Measurements from ENCODE around the gene NIPBL. TPM values are rescaled to one million over a fixed set of nuclear protein-coding genes. Genes with fewer than 3 reads are reported as not detected.

NIPBL gene
- total RNA-seq, 1 experiment from 2014 or later: 45.1 TPM

DNA sequence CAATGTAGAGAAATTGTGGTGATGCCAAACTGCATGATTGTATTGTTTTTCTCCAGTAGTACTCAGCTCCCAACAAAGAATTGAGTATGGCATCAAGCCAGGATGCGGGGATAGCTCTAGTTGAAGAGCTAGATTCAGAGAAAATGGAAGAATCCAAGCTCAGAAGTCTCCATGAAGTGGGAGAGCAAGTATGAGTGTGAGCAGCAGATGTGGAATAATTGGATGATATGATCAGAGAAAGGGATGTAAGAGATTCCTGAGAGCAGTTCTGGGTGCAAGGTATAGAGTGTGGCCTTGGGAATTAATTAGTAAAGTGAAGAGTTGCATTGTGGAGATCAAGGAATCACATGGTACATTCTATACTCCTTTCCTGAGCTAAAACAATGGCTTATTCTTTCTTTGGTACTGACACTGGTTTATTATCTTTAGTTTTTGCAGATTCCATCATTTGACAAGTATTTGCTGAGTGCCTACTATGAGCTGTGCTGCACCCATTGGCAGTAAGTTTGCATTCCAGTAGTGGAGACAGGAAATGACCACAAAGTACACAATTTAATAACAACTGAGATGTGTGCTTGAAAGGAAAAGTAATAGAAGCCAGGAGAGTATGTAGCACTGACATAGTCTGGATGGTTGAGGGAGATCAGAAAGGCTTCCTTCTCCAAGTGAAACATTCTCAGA, 195.5 kb downstream of the NIPBL start (continued):
- TF ChIP-seq, protein P1, sequence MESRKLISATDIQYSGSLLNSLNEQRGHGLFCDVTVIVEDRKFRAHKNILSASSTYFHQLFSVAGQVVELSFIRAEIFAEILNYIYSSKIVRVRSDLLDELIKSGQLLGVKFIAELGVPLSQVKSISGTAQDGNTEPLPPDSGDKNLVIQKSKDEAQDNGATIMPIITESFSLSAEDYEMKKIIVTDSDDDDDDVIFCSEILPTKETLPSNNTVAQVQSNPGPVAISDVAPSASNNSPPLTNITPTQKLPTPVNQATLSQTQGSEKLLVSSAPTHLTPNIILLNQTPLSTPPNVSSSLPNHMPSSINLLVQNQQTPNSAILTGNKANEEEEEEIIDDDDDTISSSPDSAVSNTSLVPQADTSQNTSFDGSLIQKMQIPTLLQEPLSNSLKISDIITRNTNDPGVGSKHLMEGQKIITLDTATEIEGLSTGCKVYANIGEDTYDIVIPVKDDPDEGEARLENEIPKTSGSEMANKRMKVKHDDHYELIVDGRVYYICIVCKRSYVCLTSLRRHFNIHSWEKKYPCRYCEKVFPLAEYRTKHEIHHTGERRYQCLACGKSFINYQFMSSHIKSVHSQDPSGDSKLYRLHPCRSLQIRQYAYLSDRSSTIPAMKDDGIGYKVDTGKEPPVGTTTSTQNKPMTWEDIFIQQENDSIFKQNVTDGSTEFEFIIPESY (IDR thresholded peaks at IDR 0.05; ENCODE audit: extremely low read depth, insufficient replicate concordance, low read length): no peak
- no peak for TF ChIP-seq SP1 (IDR thresholded peaks at IDR 0.05; ENCODE audit: low read depth)

GRCh38 chr5:37075399-37075950, 198.9 kb downstream of the NIPBL start:
- no peaks in the 10 kb centered on the region for H3K36me3 ChIP-seq (ENCODE audit: control insufficient read depth in 1 of 2, insufficient read depth in 2 of 2, low read length in 2 of 2)
- TF ChIP-seq EGR1 (IDR thresholded peaks at IDR 0.05; ENCODE audit: low read depth): no peak
- TF ChIP-seq CEBPB (IDR thresholded peaks at IDR 0.05; ENCODE audit: low read depth): no peak
- TF ChIP-seq TCF7L2 (IDR thresholded peaks at IDR 0.05; ENCODE audit: borderline replicate concordance, extremely low read depth, insufficient read depth, insufficient read length): no peak
- TF ChIP-seq YY1 (IDR thresholded peaks at IDR 0.05; ENCODE audit: extremely low read depth, insufficient replicate concordance, low read depth, low read length): no peak
- no peak for TF ChIP-seq CTCF (IDR thresholded peaks at IDR 0.05 in 2 of 3, conservative IDR thresholded peaks at IDR 0.05 in 1 of 3; ENCODE audit: borderline replicate concordance in 1 of 3, insufficient read depth in 1 of 3, low read depth in 2 of 3, low read length in 2 of 3)
- TF ChIP-seq JUND (IDR thresholded peaks at IDR 0.05): no peak
- TF ChIP-seq ZNF274 (IDR thresholded peaks at IDR 0.05; ENCODE audit: low read depth, low read length): no peak
- TF ChIP-seq RAD21 (IDR thresholded peaks at IDR 0.05; ENCODE audit: low read depth): no peak
- TF ChIP-seq POLR2A (IDR thresholded peaks at IDR 0.05; ENCODE audit: borderline replicate concordance, extremely low read depth, insufficient read depth, insufficient read length): no peak
- TF ChIP-seq, protein P1 (IDR thresholded peaks at IDR 0.05; ENCODE audit: extremely low read depth, insufficient replicate concordance, low read length): no peak
- no peak for TF ChIP-seq EZH2 (IDR thresholded peaks at IDR 0.05)
- intact Hi-C loops (cut with micrococcal nuclease): no loop called here
- ChIA-PET CTCF (no interaction called here), RAD21 (ENCODE audit: low non-redundant PET in 1 of 2, low total read pairs in 2 of 2, uncharacterized antibody in 2 of 2, unreplicated experiment in 2 of 2) (no interaction called here), POLR2A (no interaction called here)
- DNase-seq (ENCODE audit: low read depth, low spot score): no peak
- no peaks in the 10 kb centered on the region for H3K4me1 ChIP-seq (ENCODE audit: control insufficient read depth in 1 of 2, insufficient read depth in 2 of 2, low read length in 2 of 2)
- no peak overlapping the region for H3K4me3 ChIP-seq (replicated peaks in 1 of 2; ENCODE audit: low read depth in 1 of 2, low read length in 2 of 2)
- no peak overlapping the region for H2AFZ ChIP-seq (ENCODE audit: low read depth, low read length, poor library complexity, severe bottlenecking)
- H4K20me1 ChIP-seq (ENCODE audit: insufficient read depth): no peaks in the 10 kb centered on the region
- ATAC-seq: no peak
- no peak overlapping the region for H3K9ac ChIP-seq (ENCODE audit: low read length)
- no peak overlapping the region for H3K4me2 ChIP-seq (ENCODE audit: low read length)
- no peaks in the 10 kb centered on the region for H3K9me2 ChIP-seq (ENCODE audit: insufficient read depth)
- no peaks in the 10 kb centered on the region for H3K79me2 ChIP-seq (ENCODE audit: insufficient read depth, low read length)
- BruUV-seq (replicated peaks): no TSS peak
- H3K27me3 ChIP-seq (ENCODE audit: insufficient read depth, low read length): no peaks in the 10 kb centered on the region
- H3K27ac ChIP-seq (ENCODE audit: low read depth, low read length): no peak overlapping the region
- no peaks in the 10 kb centered on the region for H3K9me3 ChIP-seq (ENCODE audit: control insufficient read depth in 1 of 2, insufficient read depth in 1 of 2, low read depth in 1 of 2, low read length in 2 of 2)
